NT2/D1 (cell line): ENCODE results near the gene SUPT20H.

Experiments used
- SUZ12 ChIP-seq: IDR thresholded peaks from 2 replicates; pipeline ENCODE4 v1.6.1; 2011; ENCODE audit not compliant: insufficient read length, insufficient read depth; ENCODE audit errors: extremely low read depth
- ZNF274 ChIP-seq: IDR thresholded peaks from 2 replicates; pipeline ENCODE4 v1.6.1; 2011; ENCODE audit warnings: mild to moderate bottlenecking, low read depth, low read length

DNA sequence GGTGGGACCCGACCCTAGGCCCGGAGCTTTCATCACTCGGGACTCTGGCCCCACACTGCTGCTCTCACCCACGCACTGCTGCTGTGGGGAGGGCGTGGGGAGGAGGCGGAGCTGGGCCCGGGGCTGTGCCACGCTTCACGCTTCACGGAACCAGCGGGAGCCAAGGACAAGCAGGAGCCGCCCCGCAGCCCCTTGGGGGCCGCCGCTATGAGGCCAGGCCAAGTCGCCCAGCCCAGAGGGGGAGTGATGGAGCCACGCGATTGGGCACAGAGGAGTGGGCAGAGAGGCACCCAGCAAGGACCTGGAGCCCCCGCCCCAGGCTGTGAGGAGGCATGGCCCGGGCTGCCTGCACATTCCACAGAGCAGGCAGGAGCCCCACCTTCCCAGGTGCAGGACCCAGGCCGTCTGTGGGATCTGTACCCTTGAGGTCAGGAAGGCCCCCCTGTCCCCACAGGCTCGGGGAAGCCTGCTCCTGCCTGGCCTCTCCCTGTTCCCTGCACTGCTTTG is 10.2 kb upstream of the SUPT20H start:
- no peak for TF ChIP-seq ZNF274
- no peak for TF ChIP-seq SUZ12
